Medulla oblongata (tissue), 1 donor: Measurements from ENCODE around the gene FBXL14.

ENCODE experiments used
- DNase-seq: peaks from one replicate; pipeline ENCODE4 v3.0.0-alpha.2; 2015; ENCODE audit errors: extremely low spot score

FBXL14 gene

GRCh38 chr12:1533602-1534304 lies 60.6 kb downstream of the FBXL14 start:
- no peak for DNase-seq

- DNase-seq = no peak
Measured at GRCh38 chr12:1533205-1533601, 61.2 kb downstream of the FBXL14 start.

- DNase-seq = no peak
Measured at GRCh38 chr12:1532375-1533165, 61.8 kb downstream of the FBXL14 start.

GRCh38 chr12:1531654-1532374 lies 62.6 kb downstream of the FBXL14 start:
- no peak for DNase-seq

- DNase-seq = no peak
Measured at GRCh38 chr12:1531153-1531653, 63.2 kb downstream of the FBXL14 start.

- DNase-seq = no peak
Measured at GRCh38 chr12:1530592-1531152, 63.7 kb downstream of the FBXL14 start.

GRCh38 chr12:1529862-1530591 lies 64.4 kb downstream of the FBXL14 start:
- DNase-seq = no peak

- no peak for DNase-seq
Measured at GRCh38 chr12:1529228-1529861, 65.0 kb downstream of the FBXL14 start.

- DNase-seq = no peak
Measured at GRCh38 chr12:1528791-1529190, 65.6 kb downstream of the FBXL14 start.

- DNase-seq = no peak
Measured at GRCh38 chr12:1527789-1528188, 66.6 kb downstream of the FBXL14 start.

GRCh38 chr12:1525858-1526257 lies 68.5 kb downstream of the FBXL14 start:
- DNase-seq = no peak

GRCh38 chr12:1523558-1524050 lies 70.8 kb downstream of the FBXL14 start:
- DNase-seq = no peak

- no peak for DNase-seq
Measured at GRCh38 chr12:1523046-1523445, 71.3 kb downstream of the FBXL14 start.

GRCh38 chr12:1519642-1520041 lies 74.7 kb downstream of the FBXL14 start:
- DNase-seq = no peak

GRCh38 chr12:1518591-1519516 lies 75.5 kb downstream of the FBXL14 start:
- DNase-seq = no peak

GRCh38 chr12:1517734-1518525 lies 76.5 kb downstream of the FBXL14 start:
- DNase-seq = no peak

- no peak for DNase-seq
Measured at GRCh38 chr12:1517007-1517406, 77.4 kb downstream of the FBXL14 start.
